ENCODE measurements around the gene RAB3C. TPM values are rescaled to one million over a fixed set of nuclear protein-coding genes. Genes with fewer than 3 reads are reported as not detected.

Gene RAB3C
- total RNA-seq, 1 donor: under 0.01 TPM

DNA sequence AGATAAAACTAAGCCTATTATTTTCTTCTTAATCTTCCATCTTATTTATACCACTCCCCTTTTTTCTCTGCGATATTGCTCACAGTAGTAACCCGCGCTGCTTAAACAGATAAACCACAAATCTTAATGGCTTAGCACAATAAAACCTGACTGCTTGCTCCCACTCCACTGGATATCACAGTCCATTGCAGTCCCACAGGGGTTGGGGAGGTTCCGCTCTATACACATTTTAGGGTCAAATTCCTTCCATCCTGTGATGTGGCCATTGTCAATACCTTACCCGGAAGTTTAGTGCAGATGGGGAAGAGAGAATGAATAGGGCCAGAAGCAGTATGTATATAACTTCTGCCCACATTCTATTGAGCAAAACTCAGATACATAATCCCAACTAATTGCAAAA, 193.7 kb downstream of the RAB3C start:
- Histone ChIP-seq H3K27me3 (ENCODE audit: insufficient read depth, low read length) (no peaks in the 10 kb centered on the region), H3K4me1 (ENCODE audit: insufficient read depth, low read length) (peaks cover 15% of the 10 kb centered on the region), H3K4me3 (ENCODE audit: low read length) (no peak overlapping the region)

DNA sequence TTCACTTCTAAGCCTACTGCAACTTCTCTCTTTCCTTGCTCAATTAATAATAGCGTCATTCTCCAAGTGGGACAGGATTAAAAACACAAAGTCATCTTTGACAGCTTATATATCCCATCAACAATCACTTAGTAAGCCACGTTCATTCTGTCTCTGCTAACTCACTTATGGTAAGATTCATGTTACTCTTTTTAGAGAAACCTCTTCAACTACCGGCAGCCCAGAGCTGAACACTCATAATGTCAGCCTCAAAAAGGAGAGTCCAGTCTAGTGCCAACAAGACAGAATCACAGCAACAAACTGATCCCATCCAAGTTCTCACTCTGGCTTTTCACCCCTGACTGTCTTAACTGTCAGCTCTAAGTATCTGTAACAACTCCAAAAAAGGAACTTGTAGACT, 196.0 kb downstream of the RAB3C start:
- Histone ChIP-seq H3K4me3 (ENCODE audit: low read length) (no peak overlapping the region), H3K27me3 (ENCODE audit: insufficient read depth, low read length) (no peaks in the 10 kb centered on the region), H3K9me3 (ENCODE audit: low read depth, low read length) (no peaks in the 10 kb centered on the region), H3K4me1 (ENCODE audit: insufficient read depth, low read length) (peaks cover 15% of the 10 kb centered on the region)

More for the DNA sequence above, 193.7 kb downstream of the RAB3C start:
- no peaks in the 10 kb centered on the region for H3K9me3 ChIP-seq (ENCODE audit: low read depth, low read length)

DNA sequence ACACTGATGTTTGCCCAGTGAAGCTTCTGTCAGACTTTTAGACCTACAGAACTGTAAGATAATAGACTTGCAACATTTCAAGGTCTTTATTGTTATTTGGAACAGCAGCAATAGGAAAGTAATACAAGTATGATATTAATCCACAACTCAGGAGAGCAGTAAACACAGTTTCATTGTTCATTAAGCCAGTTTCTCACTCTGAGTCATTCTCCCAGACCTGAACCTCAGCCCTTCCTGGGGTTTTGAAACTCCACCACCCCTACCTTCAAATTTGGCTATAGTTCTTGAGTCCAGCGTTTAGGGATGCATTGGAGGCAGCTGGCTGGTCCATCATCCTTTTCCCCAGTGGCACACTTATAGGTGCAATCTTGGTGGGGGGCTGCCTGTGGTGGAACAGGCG, 203.2 kb downstream of the RAB3C start:
- H3K9me3 ChIP-seq (ENCODE audit: low read depth, low read length): no peaks in the 10 kb centered on the region
- no peaks in the 10 kb centered on the region for H3K27me3 ChIP-seq (ENCODE audit: insufficient read depth, low read length)
- no peaks in the 10 kb centered on the region for H3K4me1 ChIP-seq (ENCODE audit: insufficient read depth, low read length)
- H3K4me3 ChIP-seq (ENCODE audit: low read length): no peak overlapping the region

DNA sequence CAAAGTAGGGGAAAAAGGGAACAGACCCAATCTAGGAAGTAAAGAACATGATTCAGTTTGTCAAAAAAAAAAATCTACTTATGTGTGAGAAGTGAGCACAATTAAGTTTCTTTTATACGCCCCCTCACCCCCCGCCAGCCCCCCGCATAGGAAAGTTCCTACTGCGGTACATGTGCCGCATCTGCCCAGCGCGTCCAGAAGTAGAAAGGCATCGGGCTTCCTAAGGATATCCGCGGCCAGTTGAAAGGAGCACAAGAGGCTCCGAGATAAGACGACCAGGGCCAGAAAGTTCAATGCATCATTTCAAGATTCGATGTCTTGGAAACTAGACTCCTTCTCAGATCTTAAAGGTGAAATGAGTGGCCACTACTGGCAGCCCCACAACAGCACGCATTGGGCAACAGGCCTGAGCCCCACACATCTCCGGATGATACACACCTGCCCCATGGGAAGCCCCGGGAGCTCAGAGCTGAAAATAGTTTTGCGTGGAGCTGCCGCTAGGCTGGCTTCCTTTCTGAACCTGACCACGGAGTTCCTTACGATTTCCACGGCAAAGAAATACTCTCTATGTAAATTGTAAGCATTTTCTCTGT, 203.9 kb downstream of the RAB3C start:
- Histone ChIP-seq H3K4me1 (ENCODE audit: insufficient read depth, low read length) (no peaks in the 10 kb centered on the region), H3K27me3 (ENCODE audit: insufficient read depth, low read length) (no peaks in the 10 kb centered on the region), H3K9me3 (ENCODE audit: low read depth, low read length) (no peaks in the 10 kb centered on the region), H3K4me3 (ENCODE audit: low read length) (no peak overlapping the region)

DNA sequence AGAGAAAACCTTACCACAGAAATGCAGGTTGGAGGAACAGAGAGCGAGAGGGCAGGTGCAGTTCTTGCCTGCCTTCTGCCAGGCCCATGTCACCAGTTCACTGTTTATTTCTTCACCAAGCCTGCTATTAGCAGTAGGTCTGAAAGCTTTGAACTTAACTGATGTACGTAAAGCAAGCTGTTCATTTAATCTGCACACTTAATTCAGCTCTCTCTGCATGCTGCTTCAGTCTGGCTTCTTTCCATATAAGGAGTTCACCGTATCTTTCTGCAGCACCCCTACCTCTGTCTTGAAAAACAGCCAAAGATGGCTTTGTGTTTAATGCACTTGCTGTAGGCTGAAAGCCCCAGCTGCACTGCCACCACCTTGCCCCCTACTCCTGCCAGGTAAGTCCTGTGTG, 205.1 kb downstream of the RAB3C start:
- no peaks in the 10 kb centered on the region for H3K9me3 ChIP-seq (ENCODE audit: low read depth, low read length)
- H3K4me1 ChIP-seq (ENCODE audit: insufficient read depth, low read length): no peaks in the 10 kb centered on the region
- no peaks in the 10 kb centered on the region for H3K27me3 ChIP-seq (ENCODE audit: insufficient read depth, low read length)
- no peak overlapping the region for H3K4me3 ChIP-seq (ENCODE audit: low read length)

DNA sequence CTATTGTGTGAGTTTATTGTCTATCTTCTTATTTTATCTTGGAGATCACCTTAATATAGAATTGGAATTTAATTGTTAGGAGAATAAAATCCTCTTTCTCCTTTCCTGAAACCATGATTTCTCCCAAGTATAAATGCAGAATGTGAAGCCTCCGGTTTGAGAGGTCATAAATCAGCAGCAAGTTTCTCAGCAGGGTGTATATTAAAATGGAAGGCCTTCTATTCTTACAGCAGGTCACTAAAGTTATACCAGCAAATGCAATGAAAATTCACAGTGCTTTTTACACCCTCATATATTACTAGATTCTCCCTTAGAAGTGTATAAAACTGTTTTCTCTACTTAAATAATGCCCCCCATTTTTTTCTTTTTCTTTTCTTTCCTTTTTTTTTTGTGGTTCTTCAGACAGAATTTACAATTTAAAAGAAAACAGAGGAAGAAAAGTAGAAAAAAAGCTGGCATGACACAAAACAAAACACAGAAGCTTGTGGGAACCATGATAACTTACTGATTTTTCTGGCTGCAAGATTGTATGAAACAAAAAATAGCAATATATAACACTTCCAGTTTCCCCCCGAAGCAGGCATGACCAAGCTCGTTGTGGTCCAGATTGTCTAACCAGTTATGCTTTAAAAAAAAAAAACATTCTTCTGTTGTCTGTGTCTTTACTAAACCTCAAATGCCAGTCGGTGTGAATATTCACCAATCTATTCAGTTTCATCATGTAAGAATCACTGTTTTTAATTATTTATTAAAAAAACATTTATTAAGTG, 211.2 kb downstream of the RAB3C start:
- Histone ChIP-seq H3K4me3 (ENCODE audit: low read length) (no peak overlapping the region), H3K9me3 (ENCODE audit: low read depth, low read length) (no peaks in the 10 kb centered on the region), H3K27me3 (ENCODE audit: insufficient read depth, low read length) (no peaks in the 10 kb centered on the region), H3K4me1 (ENCODE audit: insufficient read depth, low read length) (no peaks in the 10 kb centered on the region)

DNA sequence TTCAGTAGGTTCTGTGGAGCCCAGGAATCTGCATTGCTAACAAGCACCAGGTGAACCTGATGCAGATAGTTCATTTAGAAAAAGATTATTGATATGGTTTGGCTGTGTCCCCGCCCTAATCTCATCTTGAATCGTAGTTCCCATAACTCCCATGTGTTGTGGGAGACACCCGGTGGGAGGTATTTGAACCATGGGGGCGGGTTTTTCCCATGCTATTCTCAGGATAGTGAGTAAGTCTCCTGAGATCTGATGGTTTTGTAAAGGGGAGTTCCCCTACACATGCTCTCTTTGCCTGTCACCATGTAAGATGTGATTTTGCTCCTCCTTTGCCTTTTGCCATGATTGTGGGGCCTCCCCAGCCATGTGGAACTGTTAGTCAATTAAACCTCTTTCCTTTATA, 212.0 kb downstream of the RAB3C start:
- H3K4me3 ChIP-seq (ENCODE audit: low read length): no peak overlapping the region
- H3K9me3 ChIP-seq (ENCODE audit: low read depth, low read length): no peaks in the 10 kb centered on the region
- no peaks in the 10 kb centered on the region for H3K4me1 ChIP-seq (ENCODE audit: insufficient read depth, low read length)
- H3K27me3 ChIP-seq (ENCODE audit: insufficient read depth, low read length): no peaks in the 10 kb centered on the region

DNA sequence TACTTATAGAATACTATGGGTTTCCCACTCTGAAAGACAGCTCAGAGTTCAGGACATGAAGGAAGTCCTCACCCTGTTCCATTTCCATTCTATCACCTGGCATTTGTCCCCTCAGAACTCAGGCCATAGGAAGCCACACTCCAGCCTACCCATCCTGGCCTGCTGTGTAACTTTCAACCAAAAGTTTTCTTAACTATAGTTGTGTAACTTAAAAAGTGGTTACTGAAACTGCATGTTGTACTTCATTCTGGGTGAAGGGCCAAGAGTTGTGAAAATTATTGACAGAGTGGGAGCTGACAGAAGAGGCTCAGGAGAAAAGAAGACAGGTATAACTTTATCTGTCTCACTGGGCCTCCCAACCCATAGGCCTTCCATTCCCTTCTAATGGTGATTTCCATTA, 212.5 kb downstream of the RAB3C start:
- H3K9me3 ChIP-seq (ENCODE audit: low read depth, low read length): no peaks in the 10 kb centered on the region
- no peaks in the 10 kb centered on the region for H3K27me3 ChIP-seq (ENCODE audit: insufficient read depth, low read length)
- H3K4me3 ChIP-seq (ENCODE audit: low read length): no peak overlapping the region
- H3K4me1 ChIP-seq (ENCODE audit: insufficient read depth, low read length): no peaks in the 10 kb centered on the region

DNA sequence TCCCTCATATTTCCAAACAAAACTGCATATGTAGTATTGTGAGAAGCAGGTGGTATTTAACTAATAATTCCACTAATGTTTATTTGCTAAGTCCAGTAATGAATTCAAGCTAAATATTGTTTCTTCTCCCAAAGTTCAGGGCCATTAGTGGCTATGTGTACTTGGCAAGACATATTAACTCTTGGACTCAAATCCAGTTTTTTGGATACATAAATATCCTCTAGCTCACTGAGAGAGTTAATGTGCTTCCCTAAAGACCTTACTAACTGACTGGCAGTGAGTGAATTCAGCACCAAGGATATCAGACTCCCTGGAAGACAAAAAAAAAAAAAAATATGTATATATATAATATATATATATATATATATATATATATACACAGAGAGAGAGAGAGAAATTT, 214.1 kb downstream of the RAB3C start:
- no peaks in the 10 kb centered on the region for H3K4me1 ChIP-seq (ENCODE audit: insufficient read depth, low read length)
- H3K4me3 ChIP-seq (ENCODE audit: low read length): no peak overlapping the region
- no peaks in the 10 kb centered on the region for H3K9me3 ChIP-seq (ENCODE audit: low read depth, low read length)
- H3K27me3 ChIP-seq (ENCODE audit: insufficient read depth, low read length): no peaks in the 10 kb centered on the region

DNA sequence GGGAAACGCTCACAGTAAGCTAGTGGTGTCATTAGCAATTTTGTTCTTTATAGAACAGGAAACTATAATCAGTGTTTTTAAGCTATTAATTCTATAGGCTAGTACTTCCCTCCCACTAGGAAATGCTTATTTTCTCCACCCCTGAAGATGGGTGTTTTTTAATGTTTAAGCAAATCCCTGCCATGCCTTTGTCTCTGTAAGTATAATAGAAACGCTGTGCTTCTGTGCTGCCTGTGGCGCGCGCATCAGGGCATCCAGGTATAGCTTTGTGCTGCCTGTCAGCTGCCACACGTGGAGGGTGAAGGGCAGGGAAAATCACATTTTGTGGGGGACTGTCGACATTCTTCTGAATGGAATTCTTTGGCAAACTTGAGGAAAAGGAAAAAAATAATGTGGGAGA, 217.5 kb downstream of the RAB3C start:
- Histone ChIP-seq H3K4me3 (ENCODE audit: low read length) (no peak overlapping the region), H3K27me3 (ENCODE audit: insufficient read depth, low read length) (no peaks in the 10 kb centered on the region), H3K9me3 (ENCODE audit: low read depth, low read length) (no peaks in the 10 kb centered on the region), H3K4me1 (ENCODE audit: insufficient read depth, low read length) (no peaks in the 10 kb centered on the region)

DNA sequence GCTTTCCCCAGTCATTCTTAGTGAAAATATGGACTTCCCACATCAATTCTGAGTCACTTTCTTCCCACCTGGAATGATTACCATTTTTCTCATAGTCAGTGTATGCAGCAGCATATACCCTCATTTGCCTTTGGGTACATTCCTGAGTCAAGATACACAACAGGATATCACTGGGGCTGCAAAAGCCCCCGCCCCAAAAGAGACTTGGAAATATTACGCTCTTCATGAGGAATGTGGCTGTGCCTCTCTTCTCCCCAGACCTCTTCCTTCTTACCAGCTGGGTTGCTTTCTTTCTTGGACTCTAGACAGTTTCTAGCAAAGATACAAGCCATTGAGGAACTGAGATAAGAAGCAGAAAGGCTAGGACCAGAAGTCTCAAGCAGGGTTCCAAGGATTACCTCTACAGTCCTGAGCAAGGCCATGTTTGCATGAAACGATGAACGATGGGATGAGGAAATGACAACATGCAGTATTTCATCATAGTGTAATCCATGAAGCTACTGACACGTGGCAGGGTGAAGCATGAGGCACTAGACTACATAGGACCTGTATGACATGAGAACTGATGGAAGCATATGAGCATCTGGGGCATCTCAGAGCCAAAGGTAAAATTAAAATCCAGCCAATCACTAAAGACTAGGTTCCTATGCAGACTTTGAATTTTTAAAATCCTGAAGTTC, 218.1 kb downstream of the RAB3C start:
- no peaks in the 10 kb centered on the region for H3K4me1 ChIP-seq (ENCODE audit: insufficient read depth, low read length)
- H3K27me3 ChIP-seq (ENCODE audit: insufficient read depth, low read length): no peaks in the 10 kb centered on the region
- no peak overlapping the region for H3K4me3 ChIP-seq (ENCODE audit: low read length)
- H3K9me3 ChIP-seq (ENCODE audit: low read depth, low read length): no peaks in the 10 kb centered on the region

DNA sequence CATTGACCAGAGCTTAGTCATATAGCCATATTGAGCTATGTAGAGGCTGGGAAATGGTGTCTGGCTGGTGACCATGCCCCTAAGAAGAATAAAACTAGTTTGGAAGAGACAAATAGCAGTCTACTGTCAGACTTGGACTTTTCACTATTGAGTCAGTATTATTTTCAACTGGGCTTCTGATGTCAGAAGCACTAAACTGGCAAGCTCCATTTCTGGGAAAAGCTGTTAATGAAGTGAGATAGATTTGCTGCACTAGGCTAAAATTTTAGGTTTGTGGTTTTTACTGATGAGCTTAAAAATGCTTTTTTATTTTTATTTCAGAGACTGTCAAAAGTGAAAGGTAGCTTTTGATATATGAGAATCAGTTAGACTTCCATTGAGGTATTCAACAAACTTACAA, 220.2 kb downstream of the RAB3C start:
- H3K4me3 ChIP-seq (ENCODE audit: low read length): no peak overlapping the region
- H3K9me3 ChIP-seq (ENCODE audit: low read depth, low read length): no peaks in the 10 kb centered on the region
- no peaks in the 10 kb centered on the region for H3K4me1 ChIP-seq (ENCODE audit: insufficient read depth, low read length)
- no peaks in the 10 kb centered on the region for H3K27me3 ChIP-seq (ENCODE audit: insufficient read depth, low read length)

DNA sequence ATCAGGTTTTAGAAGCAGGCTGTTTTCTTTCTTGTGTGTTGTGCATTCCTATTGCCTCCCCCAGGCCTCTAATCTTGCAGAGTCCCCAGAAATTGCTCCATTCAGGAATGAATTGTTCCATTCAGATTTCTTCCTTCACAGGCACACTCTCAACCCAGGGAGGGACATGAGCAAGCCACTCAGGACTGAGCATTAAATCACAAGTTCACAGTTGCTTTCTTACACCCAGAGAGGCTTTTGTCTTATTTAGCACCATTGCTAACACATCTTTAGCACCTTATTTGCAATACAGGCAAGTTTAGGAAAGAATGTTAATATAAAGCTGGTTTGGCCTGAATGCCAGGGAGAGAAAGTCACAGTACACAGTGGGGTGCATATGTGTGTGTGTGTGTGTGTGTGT, 221.4 kb downstream of the RAB3C start:
- no peaks in the 10 kb centered on the region for H3K27me3 ChIP-seq (ENCODE audit: insufficient read depth, low read length)
- H3K4me3 ChIP-seq (ENCODE audit: low read length): no peak overlapping the region
- H3K9me3 ChIP-seq (ENCODE audit: low read depth, low read length): no peaks in the 10 kb centered on the region
- no peaks in the 10 kb centered on the region for H3K4me1 ChIP-seq (ENCODE audit: insufficient read depth, low read length)

DNA sequence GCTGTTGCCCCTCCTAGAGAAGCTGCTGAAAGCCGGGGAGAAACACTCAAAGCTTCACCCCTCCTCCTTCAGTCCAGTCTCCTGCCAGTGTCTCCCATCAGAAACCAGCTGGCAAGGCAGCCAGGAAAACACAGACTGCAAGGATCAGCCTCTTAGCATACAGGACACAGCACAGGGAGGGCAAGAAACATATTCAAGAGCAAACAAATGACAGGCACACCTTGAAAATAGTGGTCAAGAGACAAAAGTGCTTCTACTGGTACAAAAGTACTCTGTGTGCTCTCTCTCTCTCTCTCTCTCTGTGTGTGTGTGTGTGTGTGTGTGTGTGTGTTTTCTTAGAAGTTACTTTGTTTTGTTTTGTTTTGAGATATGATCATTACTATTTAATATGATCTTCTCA, 227.2 kb downstream of the RAB3C start:
- Histone ChIP-seq H3K4me3 (ENCODE audit: low read length) (no peak overlapping the region), H3K4me1 (ENCODE audit: insufficient read depth, low read length) (no peaks in the 10 kb centered on the region), H3K9me3 (ENCODE audit: low read depth, low read length) (no peaks in the 10 kb centered on the region), H3K27me3 (ENCODE audit: insufficient read depth, low read length) (no peaks in the 10 kb centered on the region)

DNA sequence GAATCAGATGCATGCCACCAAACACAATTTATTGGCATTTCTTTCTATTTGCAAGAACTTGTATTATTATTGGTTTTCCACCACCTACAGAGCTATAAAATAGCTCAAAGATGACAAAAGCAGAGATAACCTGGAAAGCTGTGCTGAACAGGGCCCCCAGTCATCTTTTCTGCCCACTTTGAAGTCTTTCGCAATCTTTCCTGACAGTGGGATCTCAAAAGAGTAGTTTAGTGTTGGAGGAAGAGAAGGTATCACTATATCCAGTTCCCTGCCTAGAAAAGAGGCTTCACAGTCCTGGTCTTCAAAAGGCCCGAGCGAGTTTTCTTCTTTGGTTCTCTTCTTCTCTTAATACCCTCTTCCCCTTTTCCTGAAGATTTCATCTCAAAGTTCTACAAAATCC, 231.0 kb downstream of the RAB3C start:
- Histone ChIP-seq H3K27me3 (ENCODE audit: insufficient read depth, low read length) (no peaks in the 10 kb centered on the region), H3K9me3 (ENCODE audit: low read depth, low read length) (no peaks in the 10 kb centered on the region), H3K4me3 (ENCODE audit: low read length) (no peak overlapping the region), H3K4me1 (ENCODE audit: insufficient read depth, low read length) (no peaks in the 10 kb centered on the region)
